Astrocyte (in vitro differentiated cells and primary cell): ENCODE results near the gene CREB5. TPM values are rescaled to one million over a fixed set of nuclear protein-coding genes. Genes with fewer than 3 reads are reported as not detected.

Experiments
- DNase-seq: peaks from one replicate; pipeline ENCODE4 v3.0.0-alpha.2; 2010; ENCODE audit warnings: low read depth
- FAIRE-seq: peaks from 2 replicates; lab custom pipeline; 2011; peaks lifted over from hg19 to GRCh38; lab: Jason Lieb, UNC
- H2AFZ ChIP-seq: 2 replicates; pipeline ENCODE4 v1.6.0; 2012; ENCODE audit warnings: low read depth, low read length, inconsistent platforms
- H3K27ac ChIP-seq: 2 replicates; pipeline ENCODE4 v1.5.1; 2011; ENCODE audit warnings: low read depth, low read length, inconsistent platforms
- H3K27me3 ChIP-seq: 2 replicates; pipeline ENCODE4 v1.6.0; 2011; ENCODE audit warnings: low read length, inconsistent platforms; ENCODE audit not compliant: insufficient read depth
- H3K36me3 ChIP-seq: 2 replicates; pipeline ENCODE4 v1.5.1; 2011; ENCODE audit warnings: low read length, inconsistent platforms; ENCODE audit not compliant: insufficient read depth
- H3K4me1 ChIP-seq: 2 replicates; pipeline ENCODE4 v1.5.1; 2011; ENCODE audit warnings: low read length, inconsistent platforms; ENCODE audit not compliant: insufficient read depth
- H3K4me2 ChIP-seq: 2 replicates; pipeline ENCODE4 v1.6.0; 2012; ENCODE audit warnings: low read length, inconsistent platforms
- H3K4me3 ChIP-seq: 2 replicates; pipeline ENCODE4 v1.5.1; 2011; ENCODE audit warnings: low read depth, mild to moderate bottlenecking, low read length, inconsistent platforms; ENCODE audit not compliant: insufficient read depth
- H3K79me2 ChIP-seq: 2 replicates; pipeline ENCODE4 v1.6.0; 2012; ENCODE audit warnings: mild to moderate bottlenecking, low read length, inconsistent platforms; ENCODE audit not compliant: insufficient read depth
- H3K9ac ChIP-seq: 2 replicates; pipeline ENCODE4 v1.6.0; 2012; ENCODE audit warnings: mild to moderate bottlenecking, low read length, inconsistent platforms
- H3K9me3 ChIP-seq: 2 replicates; pipeline ENCODE4 v1.5.1; 2012; ENCODE audit warnings: low read depth, mild to moderate bottlenecking, low read length, inconsistent platforms; ENCODE audit not compliant: insufficient read depth
- H4K20me1 ChIP-seq: 2 replicates; pipeline ENCODE4 v1.6.0; 2012; ENCODE audit warnings: low read length, inconsistent platforms; ENCODE audit not compliant: insufficient read depth
- H3K27ac Mint-ChIP-seq: one replicate; pipeline ENCODE4 v1.8.0; 2021; ENCODE audit warnings: mild to moderate bottlenecking, mixed read lengths; ENCODE audit not compliant: unreplicated experiment
- H3K27me3 Mint-ChIP-seq: one replicate; pipeline ENCODE4 v1.8.0; 2021; ENCODE audit warnings: low read depth, mixed read lengths; ENCODE audit not compliant: unreplicated experiment
- H3K36me3 Mint-ChIP-seq: one replicate; pipeline ENCODE4 v1.8.0; 2021; ENCODE audit warnings: low read depth, mixed read lengths; ENCODE audit not compliant: unreplicated experiment
- H3K4me1 Mint-ChIP-seq: one replicate; pipeline ENCODE4 v1.8.0; 2021; ENCODE audit warnings: low read depth, mixed read lengths; ENCODE audit not compliant: unreplicated experiment
- H3K4me3 Mint-ChIP-seq: one replicate; pipeline ENCODE4 v1.8.0; 2021; ENCODE audit warnings: mild to moderate bottlenecking, moderate library complexity, mixed read lengths; ENCODE audit not compliant: unreplicated experiment
- H3K9me3 Mint-ChIP-seq: one replicate; pipeline ENCODE4 v1.8.0; 2021; ENCODE audit warnings: mild to moderate bottlenecking, mixed read lengths; ENCODE audit not compliant: unreplicated experiment
- CTCF ChIP-seq: IDR thresholded peaks from 2 replicates; pipeline ENCODE4 v1.5.1; 2011; ENCODE audit warnings: low read depth, mild to moderate bottlenecking, inconsistent platforms, low read length, moderate library complexity; ENCODE audit not compliant: insufficient read depth
- EZH2 ChIP-seq: IDR thresholded peaks from 2 replicates; pipeline ENCODE4 v1.6.1; 2012; ENCODE audit warnings: mild to moderate bottlenecking, low read length, inconsistent platforms; ENCODE audit not compliant: insufficient read depth
- total RNA-seq: library from RNA; stranded (reverse); gene quantifications from 2 replicates; pipeline ENCODE4 v1.2.1, GENCODE V29; 2021

CREB5 gene
- total RNA-seq, 1 donor from 2014 or later = 25.4 TPM

- TF ChIP-seq EZH2 (no peak), CTCF (no peak)
- Histone ChIP-seq H2AFZ (no peak overlapping the region), H3K9me3 (no peaks in the 10 kb centered on the region), H3K9ac (no peak overlapping the region), H3K4me3 (no peak overlapping the region), H3K27me3 (no peaks in the 10 kb centered on the region), H3K79me2 (no peaks in the 10 kb centered on the region), H3K36me3 (no peaks in the 10 kb centered on the region), H4K20me1 (no peaks in the 10 kb centered on the region), H3K4me1 (peaks cover 5% of the 10 kb centered on the region), H3K4me2 (no peak overlapping the region), H3K27ac (no peak overlapping the region)
- no peak for FAIRE-seq
- H3K27ac Mint-ChIP-seq = no peak overlapping the region
- no peak overlapping the region for H3K4me3 Mint-ChIP-seq
- H3K27me3 Mint-ChIP-seq = no peaks in the 10 kb centered on the region
- H3K4me1 Mint-ChIP-seq = peaks cover 13% of the 10 kb centered on the region
- H3K9me3 Mint-ChIP-seq = no peaks in the 10 kb centered on the region
- peaks cover 8% of the 10 kb centered on the region for H3K36me3 Mint-ChIP-seq
- no peak for DNase-seq
Measured at GRCh38 chr7:28766359-28766758, 354.0 kb downstream of the CREB5 start.

- Histone ChIP-seq H3K4me2 (no peak overlapping the region), H4K20me1 (no peaks in the 10 kb centered on the region), H3K79me2 (no peaks in the 10 kb centered on the region), H3K27me3 (no peaks in the 10 kb centered on the region), H3K4me1 (peaks cover 5% of the 10 kb centered on the region), H3K36me3 (no peaks in the 10 kb centered on the region), H3K4me3 (no peak overlapping the region), H3K27ac (no peak overlapping the region), H2AFZ (no peak overlapping the region), H3K9me3 (no peaks in the 10 kb centered on the region), H3K9ac (no peak overlapping the region)
- Mint-ChIP-seq H3K27me3 (no peaks in the 10 kb centered on the region), H3K4me1 (peaks cover 15% of the 10 kb centered on the region), H3K36me3 (peaks cover 11% of the 10 kb centered on the region), H3K27ac (peak overlapping the region; percentile 5), H3K9me3 (no peaks in the 10 kb centered on the region), H3K4me3 (no peak overlapping the region)
- DNase-seq (peak; percentile 15), FAIRE-seq (no peak)
- TF ChIP-seq CTCF (no peak), EZH2 (no peak)
Measured at GRCh38 chr7:28767356-28767755, 355.0 kb downstream of the CREB5 start.

GRCh38 chr7:28768577-28769147 lies 356.3 kb downstream of the CREB5 start:
- no peaks in the 10 kb centered on the region for H3K27me3 Mint-ChIP-seq
- no peaks in the 10 kb centered on the region for H4K20me1 ChIP-seq
- no peak for TF ChIP-seq EZH2
- no peak for TF ChIP-seq CTCF
- H3K4me1 ChIP-seq = peaks cover 5% of the 10 kb centered on the region
- no peak overlapping the region for H3K27ac Mint-ChIP-seq
- H3K4me3 Mint-ChIP-seq = no peak overlapping the region
- H3K9me3 ChIP-seq = no peaks in the 10 kb centered on the region
- H2AFZ ChIP-seq = no peak overlapping the region
- H3K4me1 Mint-ChIP-seq = peaks cover 15% of the 10 kb centered on the region
- H3K9ac ChIP-seq = no peak overlapping the region
- FAIRE-seq (peak; percentile 56), DNase-seq (peak; percentile 78)
- no peaks in the 10 kb centered on the region for H3K9me3 Mint-ChIP-seq
- peak overlapping the region; percentile 1 for H3K4me2 ChIP-seq
- no peak overlapping the region for H3K4me3 ChIP-seq
- no peak overlapping the region for H3K27ac ChIP-seq
- H3K27me3 ChIP-seq = no peaks in the 10 kb centered on the region
- H3K36me3 Mint-ChIP-seq = peaks cover 11% of the 10 kb centered on the region
- H3K79me2 ChIP-seq = no peaks in the 10 kb centered on the region
- no peaks in the 10 kb centered on the region for H3K36me3 ChIP-seq
